Esophagus (tissue), 2 donors: Measurements from ENCODE around the gene TTLL3. TPM values are rescaled to one million over a fixed set of nuclear protein-coding genes. Genes with fewer than 3 reads are reported as not detected.
"Not testable (repeated sequence)": the region's sequence is repeated elsewhere in the genome, so short reads cannot be mapped to it uniquely, and the experiment has no call there.

Experiments used
- H3K27ac ChIP-seq, 2 donors: one replicate each; pipeline ENCODE4 v1.5.1; 2013; ENCODE audit warnings: low read depth in 2 of 2, mild to moderate bottlenecking in 2 of 2, inconsistent platforms in 1 of 2, low read length in 1 of 2, moderate library complexity in 1 of 2
- H3K27me3 ChIP-seq, 2 donors: one replicate each; pipeline ENCODE4 v1.6.1; 2013; ENCODE audit warnings: low read length in 2 of 2, control low read depth in 1 of 2, mild to moderate bottlenecking in 1 of 2; ENCODE audit not compliant: insufficient read depth in 2 of 2, control insufficient read depth in 1 of 2
- H3K36me3 ChIP-seq, 2 donors: one replicate each; pipeline ENCODE4 v1.6.1; 2013; ENCODE audit warnings: low read length in 1 of 2; ENCODE audit not compliant: control insufficient read depth in 2 of 2, insufficient read depth in 2 of 2
- H3K4me1 ChIP-seq, 2 donors: one replicate each; pipeline ENCODE4 v1.6.1; 2013; ENCODE audit warnings: low read length in 1 of 2; ENCODE audit not compliant: control insufficient read depth in 2 of 2, insufficient read depth in 2 of 2
- H3K4me3 ChIP-seq, 2 donors: one replicate each; pipeline ENCODE4 v1.5.1; 2013; ENCODE audit warnings: low read length in 2 of 2, mild to moderate bottlenecking in 2 of 2, low read depth in 1 of 2, moderate library complexity in 1 of 2
- H3K9me3 ChIP-seq, 2 donors: one replicate each; pipeline ENCODE4 v1.6.1; 2013; ENCODE audit warnings: mild to moderate bottlenecking in 2 of 2, low read depth in 1 of 2, low read length in 1 of 2, moderate library complexity in 1 of 2; ENCODE audit not compliant: control insufficient read depth in 2 of 2, insufficient read depth in 1 of 2
- WGBS, 2 donors: extraction: QIAGEN DNeasy Blood & Tissue Kit; methylation state at CpG; one replicate each; pipeline ENCODE4 v1.1.7; 2013; 5-methylcytosine and 5-hydroxymethylcytosine counted together
- polyA plus RNA-seq, 2 donors: library from polyadenylated mRNA; stranded (reverse); fragments of 200-250 nt; gene quantifications; one replicate each; pipeline ENCODE4 v1.2.3, GENCODE V29; 2013
- donor health status: healthy with polysubstance abuse.
- donor health status: Bipolar disorder and iron deficiency.

Gene TTLL3
- polyA plus RNA-seq, 2 donors: 14.5 to 31.2 TPM

DNA sequence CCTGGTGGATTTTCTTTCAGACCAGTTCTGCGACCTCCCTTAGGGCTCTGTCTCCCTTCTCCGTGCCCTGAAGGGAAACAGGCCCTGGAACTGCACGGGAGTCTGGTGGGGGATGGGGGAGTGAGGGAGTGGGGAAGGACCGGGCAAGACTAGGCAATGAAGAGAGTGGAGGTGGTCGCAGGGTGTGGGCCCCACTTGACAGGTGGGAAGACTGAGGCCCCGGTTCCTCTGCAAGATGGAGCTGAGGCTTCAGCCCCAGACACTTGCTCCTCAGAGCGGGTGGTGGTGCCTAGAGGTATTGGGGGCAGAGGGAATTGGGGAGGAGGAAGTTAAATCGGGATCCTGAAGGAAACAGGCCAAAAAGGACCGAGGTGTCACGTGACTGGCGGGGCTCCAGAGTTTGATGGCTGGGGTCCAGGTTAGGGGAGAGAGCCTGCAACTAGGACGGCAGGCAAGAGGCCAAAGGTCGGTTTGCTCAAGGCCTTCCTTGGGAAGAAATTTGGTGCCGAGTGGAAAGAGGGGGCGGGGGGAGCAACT lies 39.7 kb upstream of the TTLL3 start:
- 11 to 16% methylated on average over 15 of the region's 15 CpGs for WGBS, 2 donors

DNA sequence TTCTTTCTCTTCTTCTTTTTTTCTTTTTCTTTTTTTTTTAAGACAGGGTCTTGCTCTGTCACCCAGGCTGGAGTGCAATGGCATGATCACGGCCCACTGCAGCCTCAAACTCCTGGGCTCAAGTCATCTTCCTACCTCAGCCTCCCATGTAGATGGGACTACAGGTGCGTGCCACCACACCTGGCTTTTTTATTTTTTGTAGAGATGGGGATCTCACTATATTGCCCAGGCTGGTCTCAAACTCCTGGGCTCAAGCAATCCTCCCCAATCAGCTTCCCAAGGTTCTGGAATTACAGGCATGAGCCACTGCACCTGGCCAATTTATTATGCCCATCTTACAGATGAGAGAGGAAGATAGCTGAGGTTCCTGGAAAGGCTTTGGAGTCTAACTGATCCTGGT lies 39.1 kb upstream of the TTLL3 start:
- not testable (repeated sequence) for H3K27ac ChIP-seq, H3K4me1 ChIP-seq, H3K27me3 ChIP-seq, H3K36me3 ChIP-seq, H3K9me3 ChIP-seq, H3K4me3 ChIP-seq
- 85 to 89% methylated on average over 2 of the region's 2 CpGs for WGBS, 2 donors

More for the DNA sequence above, 39.7 kb upstream of the TTLL3 start:
- H3K9me3 ChIP-seq: no peaks in the 10 kb centered on the region
- H3K4me1 ChIP-seq: peaks cover 0 to 8% of the 10 kb centered on the region in 2 donors
- H3K4me3 ChIP-seq: peak overlapping the region; percentile 55 to 59
- no peaks in the 10 kb centered on the region for H3K27me3 ChIP-seq
- H3K27ac ChIP-seq: peak overlapping the region; percentile 60 to 78
- H3K36me3 ChIP-seq: no peaks in the 10 kb centered on the region

DNA sequence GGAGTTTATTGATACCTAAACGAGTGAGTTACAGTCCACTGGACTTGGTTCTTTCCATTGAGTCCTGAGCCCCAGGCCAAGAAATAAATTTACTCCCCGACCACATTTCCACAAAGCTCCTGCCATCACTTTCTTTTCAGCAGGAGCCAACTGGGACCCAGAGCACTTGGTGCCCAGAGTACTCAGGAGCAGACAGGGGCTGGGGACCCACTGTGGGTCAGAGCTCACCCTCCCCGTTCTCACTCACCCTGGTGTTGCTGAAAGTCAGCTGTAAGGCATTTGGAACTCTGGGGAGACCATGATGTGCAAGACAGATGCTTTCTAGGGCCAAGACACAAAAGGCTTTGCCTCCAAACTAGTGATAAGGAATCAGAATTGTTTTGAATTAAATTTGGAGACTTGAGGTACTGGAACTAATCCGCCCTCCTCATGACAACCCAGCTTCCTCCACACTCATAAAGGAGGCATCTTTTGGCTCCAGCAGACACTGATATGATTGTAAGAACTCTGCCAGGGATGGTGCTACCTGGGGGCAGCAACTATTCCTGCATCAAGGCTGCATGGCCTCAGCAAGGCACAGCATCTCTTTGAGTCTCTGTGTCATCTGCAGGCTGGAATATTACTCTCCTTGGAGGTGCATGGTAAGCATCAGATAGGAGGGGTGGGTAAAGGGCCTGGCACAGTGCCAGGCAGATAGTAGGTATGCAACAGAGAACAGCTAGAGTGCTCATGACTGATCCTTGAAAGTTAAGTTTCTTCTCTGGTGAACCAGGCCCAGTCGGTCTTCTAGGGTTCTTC lies 33.0 kb upstream of the TTLL3 start:
- no peak overlapping the region for H3K27ac ChIP-seq
- 78 to 87% methylated on average over 5 of the region's 5 CpGs for WGBS, 2 donors
- no peaks in the 10 kb centered on the region for H3K9me3 ChIP-seq
- no peak overlapping the region for H3K4me3 ChIP-seq
- H3K4me1 ChIP-seq: no peaks in the 10 kb centered on the region
- no peaks in the 10 kb centered on the region for H3K27me3 ChIP-seq
- peaks cover 0 to 6% of the 10 kb centered on the region in 2 donors for H3K36me3 ChIP-seq

DNA sequence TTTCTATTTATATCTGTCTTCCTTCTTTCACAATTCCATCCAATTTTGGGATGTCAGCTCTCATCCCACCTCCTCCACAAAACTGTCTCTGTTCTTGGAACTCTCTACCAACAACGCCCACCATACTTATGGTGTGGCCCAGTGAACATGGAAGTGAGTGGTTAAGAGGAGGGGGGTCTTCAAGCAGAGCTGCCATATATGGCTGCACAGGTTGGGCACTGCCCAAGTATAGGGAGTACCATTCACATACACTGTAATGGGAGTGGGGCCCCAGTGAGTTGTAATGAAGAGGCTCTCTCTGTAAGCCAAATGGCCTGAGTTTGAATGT lies 32.4 kb upstream of the TTLL3 start:
- H3K27ac ChIP-seq: no peak overlapping the region
- H3K9me3 ChIP-seq: no peaks in the 10 kb centered on the region
- H3K4me3 ChIP-seq: no peak overlapping the region
- 91 to 92% methylated on average over 1 of the region's 1 CpG for WGBS, 2 donors
- H3K4me1 ChIP-seq: no peaks in the 10 kb centered on the region
- peaks cover 0 to 6% of the 10 kb centered on the region in 2 donors for H3K36me3 ChIP-seq
- H3K27me3 ChIP-seq: no peaks in the 10 kb centered on the region

DNA sequence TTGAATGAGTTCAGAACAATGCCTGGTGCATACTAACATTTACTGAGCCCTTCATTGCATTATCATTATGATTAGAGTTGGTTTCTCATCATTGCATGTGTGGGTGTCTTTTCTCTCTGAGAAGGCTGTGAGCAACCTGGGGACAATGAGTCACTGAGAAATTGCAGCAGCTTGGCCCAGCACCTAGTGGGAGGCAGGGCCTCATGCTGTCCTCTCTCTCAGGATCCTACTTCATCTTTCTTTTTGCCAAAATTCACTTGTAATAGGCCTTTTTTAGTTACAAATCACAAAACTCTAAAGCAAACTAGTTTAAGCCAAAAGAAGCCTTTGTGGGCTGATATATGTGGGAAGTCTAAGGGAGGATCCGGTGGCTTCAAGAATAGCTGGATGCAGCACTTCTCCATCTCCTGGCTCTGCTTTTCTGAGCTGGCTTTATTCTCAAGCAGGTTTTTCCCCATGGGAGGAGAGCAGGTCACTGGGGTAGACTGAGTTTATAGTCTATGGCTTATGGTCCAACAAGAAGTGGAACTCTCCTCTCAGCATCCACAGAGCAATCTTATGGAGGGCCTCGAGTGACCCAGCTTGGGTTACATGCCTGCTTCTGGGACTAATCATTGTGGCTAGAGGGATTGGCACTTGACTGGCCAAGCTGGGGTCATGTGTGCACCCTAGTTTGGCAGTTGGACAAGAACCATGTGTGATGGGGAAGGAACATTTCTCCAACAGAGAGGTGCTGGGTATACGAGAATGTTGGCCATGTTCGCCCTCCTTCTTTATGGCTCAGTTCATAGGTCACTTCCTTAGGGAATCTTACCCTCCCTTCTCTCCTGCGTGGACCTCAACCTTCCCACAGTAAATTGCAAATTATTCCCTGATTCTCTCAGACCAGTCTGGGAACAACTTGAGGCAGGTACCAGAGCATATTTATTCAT lies 31.7 kb upstream of the TTLL3 start:
- H3K4me3 ChIP-seq: no peak overlapping the region
- H3K4me1 ChIP-seq: no peaks in the 10 kb centered on the region
- no peaks in the 10 kb centered on the region for H3K9me3 ChIP-seq
- 75 to 80% methylated on average over 5 of the region's 5 CpGs for WGBS, 2 donors
- no peak overlapping the region for H3K27ac ChIP-seq
- H3K27me3 ChIP-seq: no peaks in the 10 kb centered on the region
- peaks cover 0 to 6% of the 10 kb centered on the region in 2 donors for H3K36me3 ChIP-seq

DNA sequence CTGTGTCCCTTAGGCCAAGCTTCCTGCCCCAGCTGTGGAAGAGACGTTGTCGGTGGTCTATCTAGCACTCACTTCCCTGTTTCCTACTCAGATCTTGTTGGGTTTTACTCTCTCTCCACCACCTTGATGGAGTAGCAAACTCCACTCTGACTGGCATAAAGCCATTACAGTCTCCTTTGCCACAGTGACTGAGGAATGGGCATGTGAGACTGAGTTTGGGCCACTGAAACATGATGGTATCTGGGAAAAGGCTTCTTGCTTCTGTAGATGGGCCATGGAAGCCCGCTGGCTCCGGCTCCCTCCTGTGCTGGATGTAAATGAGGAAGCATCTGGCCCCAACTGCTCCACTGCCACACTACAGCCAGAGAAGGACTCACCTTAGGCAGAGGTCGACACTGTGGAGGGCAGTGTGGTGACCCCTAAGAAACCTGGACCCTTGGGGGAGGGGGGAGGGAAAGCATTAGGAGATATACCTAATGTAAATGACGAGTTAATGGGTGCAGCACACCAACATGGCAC lies 30.9 kb upstream of the TTLL3 start:
- H3K4me1 ChIP-seq: no peaks in the 10 kb centered on the region
- H3K4me3 ChIP-seq: no peak overlapping the region
- WGBS, 2 donors: 72 to 83% methylated on average over 6 of the region's 6 CpGs
- no peak overlapping the region for H3K27ac ChIP-seq
- no peaks in the 10 kb centered on the region for H3K27me3 ChIP-seq
- no peaks in the 10 kb centered on the region for H3K9me3 ChIP-seq
- peaks cover 0 to 11% of the 10 kb centered on the region in 2 donors for H3K36me3 ChIP-seq

DNA sequence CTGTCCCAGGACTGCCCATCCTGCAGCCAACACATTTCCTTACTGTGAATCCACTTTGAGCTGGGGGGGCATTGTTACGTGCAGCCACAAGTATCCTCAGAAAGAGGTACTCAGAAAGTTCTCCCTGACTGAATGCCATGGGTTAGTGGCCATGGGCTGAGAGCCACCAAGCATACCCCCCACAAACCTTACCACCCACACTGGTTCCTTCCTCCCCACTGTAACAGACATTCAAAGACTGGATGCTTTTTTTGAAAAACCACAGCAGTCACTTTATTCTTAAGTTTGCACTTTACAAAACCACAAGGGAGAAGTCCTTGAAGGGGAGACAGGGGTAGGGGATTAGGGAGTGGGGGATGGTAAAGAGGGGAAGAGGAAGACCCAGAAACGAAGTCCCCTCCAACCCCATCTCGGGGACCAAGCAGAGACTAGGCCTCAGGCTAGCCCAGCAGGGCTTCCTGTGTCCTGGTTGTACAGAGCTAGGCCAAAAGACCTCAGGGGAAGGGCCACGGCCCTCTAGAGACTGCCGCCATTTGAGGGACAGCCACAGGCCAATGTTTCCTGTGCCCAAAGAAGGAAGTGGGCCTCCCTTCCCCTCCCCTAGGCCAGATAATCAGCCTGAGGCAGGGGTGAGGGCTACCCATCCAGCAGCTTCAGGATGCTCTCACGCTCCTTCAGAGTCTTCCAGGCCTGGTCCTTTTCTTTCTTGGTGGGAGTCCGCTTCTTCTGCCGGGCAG lies 30.2 kb upstream of the TTLL3 start:
- H3K36me3 ChIP-seq: peaks cover 0 to 11% of the 10 kb centered on the region in 2 donors
- no peaks in the 10 kb centered on the region for H3K9me3 ChIP-seq
- no peaks in the 10 kb centered on the region for H3K4me1 ChIP-seq
- no peaks in the 10 kb centered on the region for H3K27me3 ChIP-seq
- 68 to 74% methylated on average over 8 of the region's 8 CpGs for WGBS, 2 donors
- peak overlapping the region in 1 of 2 donors; percentile 42 for H3K27ac ChIP-seq
- H3K4me3 ChIP-seq: no peak overlapping the region

DNA sequence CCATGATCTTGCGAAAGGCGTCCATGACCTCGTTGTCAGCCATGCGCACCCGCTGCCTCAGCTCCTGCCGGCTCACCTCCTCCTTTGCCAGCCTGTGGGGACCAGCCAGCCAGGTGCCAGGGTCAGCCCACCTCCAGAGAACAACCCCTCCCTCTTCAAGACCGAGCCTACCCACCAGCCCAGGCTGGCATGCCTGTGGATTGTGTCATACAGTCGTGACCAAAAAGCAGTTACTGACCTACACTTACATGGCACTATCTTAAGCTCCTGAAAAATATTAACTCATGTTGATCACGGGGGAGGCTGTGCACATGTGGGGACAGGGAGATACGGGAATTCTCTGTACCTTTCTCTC lies 29.6 kb upstream of the TTLL3 start:
- 79 to 80% methylated on average over 10 of the region's 10 CpGs for WGBS, 2 donors
- Histone ChIP-seq H3K27me3 (no peaks in the 10 kb centered on the region), H3K9me3 (no peaks in the 10 kb centered on the region), H3K36me3 (peaks cover 0 to 11% of the 10 kb centered on the region in 2 donors), H3K4me3 (no peak overlapping the region), H3K27ac (peak overlapping the region in 1 of 2 donors; percentile 42), H3K4me1 (no peaks in the 10 kb centered on the region)

DNA sequence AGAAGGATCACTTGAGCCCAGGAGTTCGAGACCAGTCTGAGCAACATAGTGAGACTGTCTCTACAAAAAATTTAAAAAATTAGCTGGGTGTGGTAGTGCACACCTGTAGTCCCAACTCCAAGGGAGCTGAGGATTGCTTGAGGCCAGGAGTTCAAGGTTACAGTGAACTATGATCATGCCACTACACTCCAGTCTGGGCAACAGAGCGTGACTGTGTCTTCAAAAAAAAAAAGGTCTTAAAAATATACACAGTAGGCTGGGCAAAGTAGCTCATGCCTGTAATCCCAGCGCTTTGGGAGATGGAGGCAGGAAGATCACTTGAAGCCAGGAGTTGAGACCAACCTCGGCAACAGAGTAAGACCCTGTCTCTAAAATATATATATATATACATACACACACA lies 29.2 kb upstream of the TTLL3 start:
- no peaks in the 10 kb centered on the region for H3K4me1 ChIP-seq
- H3K4me3 ChIP-seq: no peak overlapping the region
- WGBS, 2 donors: 80 to 90% methylated on average over 4 of the region's 4 CpGs
- no peaks in the 10 kb centered on the region for H3K27me3 ChIP-seq
- no peaks in the 10 kb centered on the region for H3K9me3 ChIP-seq
- no peak overlapping the region for H3K27ac ChIP-seq
- peaks cover 0 to 11% of the 10 kb centered on the region in 2 donors for H3K36me3 ChIP-seq
